ENCODE data around the gene SUN2. TPM values are rescaled to one million over a fixed set of nuclear protein-coding genes. Genes with fewer than 3 reads are reported as not detected.

The SUN2 gene
- total and polyA plus RNA-seq, 2 of the 8 experiments (the other 6 are each of a cell fraction or from before 2014, with no cell fraction given): 5.1 to 10.5 TPM

DNA sequence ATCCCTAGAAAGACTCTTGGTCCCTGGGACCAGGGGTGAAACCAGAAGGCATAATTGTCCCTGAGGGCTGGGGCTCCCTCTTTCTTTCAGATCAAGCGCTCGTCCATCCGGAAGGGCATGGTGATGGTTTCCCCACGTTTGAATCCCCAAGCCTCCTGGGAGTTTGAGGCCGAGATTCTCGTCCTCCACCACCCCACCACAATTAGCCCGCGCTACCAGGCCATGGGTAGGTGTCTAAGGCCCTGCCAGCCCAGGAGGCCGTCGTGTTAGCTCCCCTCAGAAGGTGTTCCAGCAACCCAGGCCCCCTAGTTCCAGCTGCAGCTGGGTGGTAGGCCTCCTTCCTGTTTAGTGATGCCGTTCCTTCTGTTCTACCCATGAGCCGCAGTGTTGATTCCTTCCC lies 28.7 kb downstream of the SUN2 start:
- H4K91ac ChIP-seq (replicated peaks; ENCODE audit: insufficient read length, low read length): no peak overlapping the region
- H3K56ac ChIP-seq (replicated peaks; ENCODE audit: insufficient read length, low read depth, low read length): no peak overlapping the region
- FAIRE-seq: no peak
- H3K4me1 ChIP-seq (replicated peaks in 1 of 4; ENCODE audit: control insufficient read depth in 3 of 4, insufficient read depth in 4 of 4, low read length in 3 of 4): no peaks in the 10 kb centered on the region
- 94% methylated on average over 12 of the region's 12 CpGs; no CpG with 5 or more reads in 1 of the 2 experiments for WGBS, 2 experiments (ENCODE audit: extremely low coverage in 1 of 2, insufficient coverage in 1 of 2, insufficient read length in 1 of 2, insufficient replicate concordance in 2 of 2, low coverage in 1 of 2, low lambda C conversion rate in 2 of 2, missing lambda C conversion rate in 1 of 2)
- no peak overlapping the region for H3K9ac ChIP-seq (replicated peaks in 1 of 4; ENCODE audit: extremely low read depth in 1 of 4, low read depth in 3 of 4, low read length in 3 of 4)
- H3K23me2 ChIP-seq (ENCODE audit: low read depth, low read length): no peaks in the 10 kb centered on the region
- ChIA-PET CTCF (ENCODE audit: partially characterized antibody) (interaction anchor here (2.6 to 10.8 kb wide), 3 partner anchors 8 to 25 kb away, joined by 8 to 116 read pairs (median 35); no protein-coding TSS in a partner anchor), POLR2A (ENCODE audit: partially characterized antibody) (interaction anchor here (1.3 kb wide), 1 partner anchor 10 kb away, joined by 3 read pairs; no protein-coding TSS in a partner anchor)
- no peak overlapping the region for H4K8ac ChIP-seq (ENCODE audit: extremely low read depth, insufficient read depth, low read length)
- H2BK120ac ChIP-seq (replicated peaks; ENCODE audit: low read depth, low read length): no peak overlapping the region
- no peak overlapping the region for H2AK5ac ChIP-seq (ENCODE audit: low read depth, low read length)
- no peak overlapping the region for H2BK5ac ChIP-seq (ENCODE audit: low read depth, low read length)
- H3K27me3 ChIP-seq (replicated peaks in 1 of 4; ENCODE audit: control insufficient read depth in 3 of 4, extremely low read depth in 1 of 4, insufficient read depth in 3 of 4, low read length in 3 of 4): no peaks in the 10 kb centered on the region
- H4K5ac ChIP-seq (ENCODE audit: insufficient read length, low read depth, low read length): no peak overlapping the region
- no peaks in the 10 kb centered on the region for H3K79me1 ChIP-seq (ENCODE audit: low read depth, low read length)
- peaks cover 28 to 92% (median 81%) of the 10 kb centered on the region in 4 experiments for H3K36me3 ChIP-seq (ENCODE audit: control insufficient read depth in 2 of 4, insufficient read depth in 4 of 4, low read length in 3 of 4)
- H3K4ac ChIP-seq (replicated peaks; ENCODE audit: insufficient read length, low read depth, low read length): no peak overlapping the region
- no peak overlapping the region for H2BK15ac ChIP-seq (ENCODE audit: low read length)
- no peak for DNase-seq (ENCODE audit: low read depth in 1 of 2, low spot score in 2 of 2)
- H3K23ac ChIP-seq (ENCODE audit: insufficient read length): no peak overlapping the region
- H3K4me2 ChIP-seq (ENCODE audit: insufficient read depth in 1 of 2, low read depth in 2 of 2, low read length in 2 of 2): no peak overlapping the region
- H3K27ac ChIP-seq (ENCODE audit: low read depth, low read length): no peak overlapping the region
- no peak overlapping the region for H2BK12ac ChIP-seq (ENCODE audit: low read depth, low read length)
- no peak overlapping the region for H2AFZ ChIP-seq (ENCODE audit: low read length)
- H3K9me3 ChIP-seq (ENCODE audit: insufficient read depth in 2 of 2, low read depth in 1 of 2, low read length in 1 of 2): no peaks in the 10 kb centered on the region
- no peak overlapping the region for H3K14ac ChIP-seq (ENCODE audit: insufficient read length)
- no peak overlapping the region for H2BK20ac ChIP-seq (ENCODE audit: low read length)
- no peaks in the 10 kb centered on the region for H3K79me2 ChIP-seq (ENCODE audit: control insufficient read depth in 1 of 2, insufficient read depth in 2 of 2, low read length in 2 of 2)
- no peak overlapping the region for H3K4me3 ChIP-seq (ENCODE audit: extremely low read depth in 1 of 4, insufficient read depth in 2 of 4, low read depth in 3 of 4, low read length in 4 of 4)
- H4K20me1 ChIP-seq (replicated peaks in 1 of 2; ENCODE audit: control insufficient read depth in 1 of 2, insufficient read depth in 2 of 2, low read length in 2 of 2): peaks cover 10 to 19% of the 10 kb centered on the region in 2 experiments
- H3K18ac ChIP-seq (ENCODE audit: extremely low read depth, low read length): no peak overlapping the region
- TF ChIP-seq NANOG (IDR thresholded peaks at IDR 0.05; ENCODE audit: insufficient read depth, low read depth, low read length, poor library complexity, severe bottlenecking): no peak
- TF ChIP-seq KDM1A (IDR thresholded peaks at IDR 0.05; ENCODE audit: borderline replicate concordance, low read length): no peak
- TF ChIP-seq SRF (IDR thresholded peaks at IDR 0.05; ENCODE audit: low read depth, low read length): no peak
- TF ChIP-seq TEAD4 (IDR thresholded peaks at IDR 0.05; ENCODE audit: low read depth, low read length): no peak
- TF ChIP-seq TAF1 (IDR thresholded peaks at IDR 0.05; ENCODE audit: low read depth, low read length): no peak
- no peak for TF ChIP-seq JUN (IDR thresholded peaks at IDR 0.05; ENCODE audit: low read depth, low read length)
- TF ChIP-seq CBX5 (IDR thresholded peaks at IDR 0.05; ENCODE audit: low read depth, low read length): no peak
- TF ChIP-seq ZNF274 (IDR thresholded peaks at IDR 0.05; ENCODE audit: borderline replicate concordance, extremely low read depth, low read length): no peak
- no peak for TF ChIP-seq HDAC2 (IDR thresholded peaks at IDR 0.05; ENCODE audit: borderline replicate concordance in 1 of 2, low read depth in 2 of 2, low read length in 2 of 2)
- TF ChIP-seq HDAC6 (IDR thresholded peaks at IDR 0.05; ENCODE audit: low read depth, low read length): no peak
- no peak for TF ChIP-seq CHD2 (IDR thresholded peaks at IDR 0.05; ENCODE audit: low read length)
- TF ChIP-seq POU5F1 (IDR thresholded peaks at IDR 0.05; ENCODE audit: low read depth, low read length): no peak
- no peak for TF ChIP-seq SIX5 (IDR thresholded peaks at IDR 0.05; ENCODE audit: low read depth, low read length)
- TF ChIP-seq, protein P1, sequence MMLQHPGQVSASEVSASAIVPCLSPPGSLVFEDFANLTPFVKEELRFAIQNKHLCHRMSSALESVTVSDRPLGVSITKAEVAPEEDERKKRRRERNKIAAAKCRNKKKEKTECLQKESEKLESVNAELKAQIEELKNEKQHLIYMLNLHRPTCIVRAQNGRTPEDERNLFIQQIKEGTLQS (IDR thresholded peaks at IDR 0.05; ENCODE audit: insufficient read depth, low read depth, low read length): no peak
